SK-N-SH treated with all-trans-retinoic acid at 6 μM for 48 hours (cell line): ENCODE results near the gene ACTBL2.
"Not testable (repeated sequence)": the region's sequence is repeated elsewhere in the genome, so short reads cannot be mapped to it uniquely, and the experiment has no call there.

Experiments
- ARNTL ChIP-seq: fragments of 450-650 bp; formaldehyde crosslinking; IDR thresholded peaks from 2 replicates; pipeline ENCODE4 v1.5.0; 2020; ENCODE audit warnings: low read depth, mild to moderate bottlenecking, moderate library complexity, borderline replicate concordance
- CREB5 ChIP-seq: fragments of 250-450 bp; sonication (Bioruptor Pico); IDR thresholded peaks from 2 replicates; pipeline ENCODE4 v1.5.1; 2020; ENCODE audit warnings: low read depth, mild to moderate bottlenecking, moderate library complexity
- ESRRG ChIP-seq: fragments of 250-450 bp; sonication (Bioruptor Pico); IDR thresholded peaks from 2 replicates; pipeline ENCODE4 v1.6.1; 2021; ENCODE audit warnings: mild to moderate bottlenecking
- OSR1 ChIP-seq: fragments of 250-450 bp; sonication (Bioruptor Pico); IDR thresholded peaks from 2 replicates; pipeline ENCODE4 v1.8.0; 2022; ENCODE audit warnings: moderate library complexity, mild to moderate bottlenecking, inconsistent platforms
- PATZ1 ChIP-seq: fragments of 250-450 bp; sonication (Bioruptor Pico); IDR thresholded peaks from 2 replicates; pipeline ENCODE4 v1.8.0; 2020; ENCODE audit warnings: mild to moderate bottlenecking, moderate library complexity, borderline replicate concordance
- POU6F1 ChIP-seq: fragments of 250-450 bp; sonication (Bioruptor Pico); IDR thresholded peaks from 2 replicates; pipeline ENCODE4 v1.8.0; 2021; ENCODE audit warnings: low read depth, mild to moderate bottlenecking, moderate library complexity, borderline replicate concordance
- RARB ChIP-seq: fragments of 250-450 bp; sonication (Bioruptor Pico); IDR thresholded peaks from 2 replicates; pipeline ENCODE4 v1.8.0; 2021; ENCODE audit warnings: mild to moderate bottlenecking, moderate library complexity
- TOX ChIP-seq: fragments of 250-450 bp; sonication (Bioruptor Pico); IDR thresholded peaks from 2 replicates; pipeline ENCODE4 v1.8.0; 2021; ENCODE audit warnings: mild to moderate bottlenecking, moderate library complexity, borderline replicate concordance
- ZC3H10 ChIP-seq: fragments of 250-450 bp; sonication (Bioruptor Pico); IDR thresholded peaks from 2 replicates; pipeline ENCODE4 v1.5.1; 2021; ENCODE audit warnings: mild to moderate bottlenecking, moderate library complexity
- ZFP3 ChIP-seq: fragments of 250-450 bp; sonication (Bioruptor Pico); IDR thresholded peaks from 2 replicates; pipeline ENCODE4 v1.5.0; 2020; ENCODE audit warnings: mild to moderate bottlenecking, moderate library complexity
- ZNF8 ChIP-seq: fragments of 450-650 bp; formaldehyde crosslinking; IDR thresholded peaks from 2 replicates; pipeline ENCODE4 v1.5.0; 2020; ENCODE audit warnings: mild to moderate bottlenecking, moderate library complexity

GRCh38 chr5:57518415-57518814 is 35.8 kb upstream of the ACTBL2 start:
- not testable (repeated sequence) for TF ChIP-seq ZNF8 (CRISPR knock-in tag); CREB5 (CRISPR knock-in tag); ZC3H10 (CRISPR knock-in tag); ARNTL; ZFP3 (CRISPR knock-in tag); RARB; ESRRG (CRISPR knock-in tag); PATZ1 (CRISPR knock-in tag); TOX; OSR1 (CRISPR knock-in tag); POU6F1 (CRISPR knock-in tag)
